Activated T-cell treated with anti-CD3 and anti-CD28 coated beads, Interleukin-2, amount 50 U/mL, for 4 hours (primary cell): ENCODE measurements around the gene SFTPB. TPM values are rescaled to one million over a fixed set of nuclear protein-coding genes. Genes with fewer than 3 reads are reported as not detected.
"Not testable (repeated sequence)": the region's sequence is repeated elsewhere in the genome, so short reads cannot be mapped to it uniquely, and the experiment has no call there.

Experiments
- ATAC-seq, 2 donors: fragments of 200-7000 bp; cut with Tn5 transposase; one replicate each; pipeline ENCODE4 v1.10.0; 2021
- DNase-seq: peaks from one replicate; pipeline ENCODE4 v3.0.0-alpha.2; 2020
- H3K27me3 Mint-ChIP-seq: one replicate; pipeline ENCODE4 v1.8.0; 2021; ENCODE audit warnings: low read depth, mixed read lengths
- H3K36me3 Mint-ChIP-seq: one replicate; pipeline ENCODE4 v1.8.0; 2022; ENCODE audit warnings: mixed read lengths; ENCODE audit not compliant: insufficient read depth
- H3K4me1 Mint-ChIP-seq: one replicate; pipeline ENCODE4 v1.8.0; 2021; ENCODE audit warnings: low read depth, mixed read lengths
- H3K4me3 Mint-ChIP-seq: one replicate; pipeline ENCODE4 v1.8.0; 2021; ENCODE audit warnings: mild to moderate bottlenecking, moderate library complexity, mixed read lengths
- H3K9me3 Mint-ChIP-seq: one replicate; pipeline ENCODE4 v1.8.0; 2021; ENCODE audit warnings: mixed read lengths
- total RNA-seq, 3 donors: library from RNA; stranded (reverse); gene quantifications; one replicate each; pipeline ENCODE4 v1.2.1, GENCODE V29; 2021

SFTPB gene
- total RNA-seq, 3 donors from 2014 or later: 3.8 to 5.7 (median 5.0) TPM

GRCh38 chr2:85647823-85648526 lies 20.0 kb downstream of the SFTPB start:
- Mint-ChIP-seq H3K9me3 (no peaks in the 10 kb centered on the region), H3K4me1 (no peaks in the 10 kb centered on the region), H3K4me3 (no peak overlapping the region), H3K36me3 (peaks cover 43% of the 10 kb centered on the region), H3K27me3 (no peaks in the 10 kb centered on the region)
- ATAC-seq (no peak), DNase-seq (no peak)

GRCh38 chr2:85646166-85646565 lies 21.8 kb downstream of the SFTPB start:
- Mint-ChIP-seq H3K4me3 (no peak overlapping the region), H3K4me1 (peaks cover 6% of the 10 kb centered on the region), H3K27me3 (no peaks in the 10 kb centered on the region), H3K36me3 (peaks cover 55% of the 10 kb centered on the region), H3K9me3 (no peaks in the 10 kb centered on the region)
- ATAC-seq: no peak
- no peak for DNase-seq

GRCh38 chr2:85644909-85645308 lies 23.1 kb downstream of the SFTPB start:
- Mint-ChIP-seq H3K4me3 (no peak overlapping the region), H3K4me1 (peaks cover 6% of the 10 kb centered on the region), H3K27me3 (no peaks in the 10 kb centered on the region), H3K36me3 (peaks cover 59% of the 10 kb centered on the region), H3K9me3 (no peaks in the 10 kb centered on the region)
- ATAC-seq: no peak
- DNase-seq: no peak

- H3K9me3 Mint-ChIP-seq: no peaks in the 10 kb centered on the region
- DNase-seq (no peak), ATAC-seq (peak; percentile 50 to 73)
- H3K27me3 Mint-ChIP-seq: no peaks in the 10 kb centered on the region
- peaks cover 49% of the 10 kb centered on the region for H3K36me3 Mint-ChIP-seq
- H3K4me3 Mint-ChIP-seq: no peak overlapping the region
- H3K4me1 Mint-ChIP-seq: peaks cover 6% of the 10 kb centered on the region
Measured at GRCh38 chr2:85642725-85643124, 25.3 kb downstream of the SFTPB start.

GRCh38 chr2:85635636-85636035 lies 32.4 kb downstream of the SFTPB start:
- Mint-ChIP-seq H3K27me3 (no peaks in the 10 kb centered on the region), H3K4me1 (peaks cover 7% of the 10 kb centered on the region), H3K9me3 (no peaks in the 10 kb centered on the region), H3K4me3 (no peak overlapping the region), H3K36me3 (peaks cover 42% of the 10 kb centered on the region)
- ATAC-seq: no peak
- no peak for DNase-seq

- no peak for DNase-seq
Measured at GRCh38 chr2:85635011-85635410, 33.0 kb downstream of the SFTPB start.

GRCh38 chr2:85631316-85631715 lies 36.7 kb downstream of the SFTPB start:
- DNase-seq (no peak), ATAC-seq (no peak)
- H3K36me3 Mint-ChIP-seq: peaks cover 38% of the 10 kb centered on the region
- H3K27me3 Mint-ChIP-seq: no peaks in the 10 kb centered on the region
- no peak overlapping the region for H3K4me3 Mint-ChIP-seq
- H3K9me3 Mint-ChIP-seq: no peaks in the 10 kb centered on the region
- H3K4me1 Mint-ChIP-seq: peaks cover 13% of the 10 kb centered on the region

More at GRCh38 chr2:85635011-85635410, 33.0 kb downstream of the SFTPB start:
- Mint-ChIP-seq H3K9me3 (no peaks in the 10 kb centered on the region), H3K4me1 (peaks cover 8% of the 10 kb centered on the region), H3K36me3 (peaks cover 43% of the 10 kb centered on the region), H3K27me3 (no peaks in the 10 kb centered on the region), H3K4me3 (no peak overlapping the region)
- no peak for ATAC-seq

- Mint-ChIP-seq H3K4me3 (no peak overlapping the region), H3K36me3 (peaks cover 50% of the 10 kb centered on the region), H3K27me3 (no peaks in the 10 kb centered on the region), H3K9me3 (no peaks in the 10 kb centered on the region), H3K4me1 (peaks cover 11% of the 10 kb centered on the region)
- DNase-seq: no peak
- peak; percentile 74 to 79 for ATAC-seq
Measured at GRCh38 chr2:85628658-85629057, 39.3 kb downstream of the SFTPB start.

GRCh38 chr2:85623991-85624390 lies 44.0 kb downstream of the SFTPB start:
- Mint-ChIP-seq H3K4me1 (peaks cover 12% of the 10 kb centered on the region), H3K4me3 (no peak overlapping the region), H3K36me3 (peaks cover 49% of the 10 kb centered on the region), H3K27me3 (no peaks in the 10 kb centered on the region), H3K9me3 (no peaks in the 10 kb centered on the region)
- ATAC-seq (no peak), DNase-seq (no peak)

GRCh38 chr2:85621338-85621737 lies 46.7 kb downstream of the SFTPB start:
- H3K9me3 Mint-ChIP-seq: no peaks in the 10 kb centered on the region
- ATAC-seq (no peak), DNase-seq (no peak)
- peaks cover 42% of the 10 kb centered on the region for H3K36me3 Mint-ChIP-seq
- peaks cover 17% of the 10 kb centered on the region for H3K4me1 Mint-ChIP-seq
- no peaks in the 10 kb centered on the region for H3K27me3 Mint-ChIP-seq
- H3K4me3 Mint-ChIP-seq: no peak overlapping the region

- peaks cover 17% of the 10 kb centered on the region for H3K4me1 Mint-ChIP-seq
- H3K9me3 Mint-ChIP-seq: no peaks in the 10 kb centered on the region
- ATAC-seq: no peak
- H3K27me3 Mint-ChIP-seq: no peaks in the 10 kb centered on the region
- H3K4me3 Mint-ChIP-seq: no peak overlapping the region
- peaks cover 28% of the 10 kb centered on the region for H3K36me3 Mint-ChIP-seq
- DNase-seq: no peak
Measured at GRCh38 chr2:85619617-85620016, 48.4 kb downstream of the SFTPB start.

GRCh38 chr2:85617723-85618122 lies 50.3 kb downstream of the SFTPB start:
- H3K9me3 Mint-ChIP-seq, ATAC-seq: not testable (repeated sequence)

GRCh38 chr2:85615413-85615728 lies 52.6 kb downstream of the SFTPB start:
- peak overlapping the region; percentile 97 for H3K4me3 Mint-ChIP-seq
- DNase-seq: no peak
- peaks cover 6% of the 10 kb centered on the region for H3K36me3 Mint-ChIP-seq
- ATAC-seq: no peak
- no peaks in the 10 kb centered on the region for H3K27me3 Mint-ChIP-seq
- H3K9me3 Mint-ChIP-seq: no peaks in the 10 kb centered on the region
- H3K4me1 Mint-ChIP-seq: peaks cover 23% of the 10 kb centered on the region

More at GRCh38 chr2:85617723-85618122, 50.3 kb downstream of the SFTPB start:
- not testable (repeated sequence) for DNase-seq, H3K27me3 Mint-ChIP-seq
- Mint-ChIP-seq H3K36me3 (peaks cover 12% of the 10 kb centered on the region), H3K4me3 (peak overlapping the region; percentile 97), H3K4me1 (peaks cover 15% of the 10 kb centered on the region)

GRCh38 chr2:85614757-85615156 lies 53.2 kb downstream of the SFTPB start:
- not testable (repeated sequence) for H3K4me3 Mint-ChIP-seq, H3K9me3 Mint-ChIP-seq, H3K27me3 Mint-ChIP-seq, ATAC-seq, H3K36me3 Mint-ChIP-seq, DNase-seq
- peaks cover 28% of the 10 kb centered on the region for H3K4me1 Mint-ChIP-seq

- no peaks in the 10 kb centered on the region for H3K27me3 Mint-ChIP-seq
- peaks cover 29% of the 10 kb centered on the region for H3K4me1 Mint-ChIP-seq
- H3K4me3 Mint-ChIP-seq: peak overlapping the region; percentile 29
Measured at GRCh38 chr2:85613717-85614515, 54.1 kb downstream of the SFTPB start.

More at GRCh38 chr2:85613717-85614515, 54.1 kb downstream of the SFTPB start:
- H3K36me3 Mint-ChIP-seq: peaks cover 6% of the 10 kb centered on the region
- no peaks in the 10 kb centered on the region for H3K9me3 Mint-ChIP-seq
- DNase-seq: no peak
- ATAC-seq: no peak
